NCI-H510A (cell line): ENCODE data around the gene TARBP1.
"Not testable (repeated sequence)": the region's sequence is repeated elsewhere in the genome, so short reads cannot be mapped to it uniquely, and the experiment has no call there.

Source experiments
- DNase-seq: peaks from one replicate; lab custom pipeline; 2025; lab: John Stamatoyannopoulos, UW

The TARBP1 gene

DNA sequence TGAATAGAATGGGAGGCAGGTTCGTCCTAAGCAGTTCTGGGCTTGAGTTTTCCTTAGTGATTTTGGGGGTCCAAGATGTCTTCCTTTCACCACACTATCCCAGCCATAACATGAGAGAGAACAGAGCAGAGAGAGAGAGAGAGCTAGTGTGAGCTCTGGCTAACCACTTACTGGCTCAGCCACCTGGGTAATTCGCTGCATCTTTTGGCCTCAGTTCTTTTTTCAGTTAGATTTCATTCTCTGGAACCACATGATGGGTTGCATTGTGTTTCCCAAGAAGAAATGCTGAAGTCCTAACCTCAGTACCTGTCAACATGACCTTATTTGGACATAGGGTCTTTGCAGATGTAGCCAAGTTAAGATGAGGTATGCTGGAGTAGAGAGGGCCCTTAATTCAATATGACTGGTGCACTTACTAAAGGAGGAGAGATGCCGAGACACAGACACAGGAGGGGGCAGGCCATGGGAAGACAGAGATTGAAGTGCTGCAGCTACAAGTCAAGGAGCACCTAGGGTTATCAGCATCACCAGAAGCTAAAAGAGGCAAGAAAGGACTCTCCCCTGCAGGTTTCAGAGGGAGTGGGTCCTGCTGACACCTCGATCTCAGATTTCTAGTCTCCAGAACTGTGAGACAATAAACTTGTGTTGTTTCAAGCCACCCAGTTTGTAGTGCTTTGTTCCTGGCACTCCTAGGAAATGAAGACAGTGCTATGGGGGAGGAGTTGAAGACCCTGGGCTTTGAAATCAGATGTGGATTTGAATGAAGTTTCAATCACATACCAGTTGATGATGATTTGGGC is 26.2 kb upstream of the TARBP1 start:
- DNase-seq, result no peak

DNA sequence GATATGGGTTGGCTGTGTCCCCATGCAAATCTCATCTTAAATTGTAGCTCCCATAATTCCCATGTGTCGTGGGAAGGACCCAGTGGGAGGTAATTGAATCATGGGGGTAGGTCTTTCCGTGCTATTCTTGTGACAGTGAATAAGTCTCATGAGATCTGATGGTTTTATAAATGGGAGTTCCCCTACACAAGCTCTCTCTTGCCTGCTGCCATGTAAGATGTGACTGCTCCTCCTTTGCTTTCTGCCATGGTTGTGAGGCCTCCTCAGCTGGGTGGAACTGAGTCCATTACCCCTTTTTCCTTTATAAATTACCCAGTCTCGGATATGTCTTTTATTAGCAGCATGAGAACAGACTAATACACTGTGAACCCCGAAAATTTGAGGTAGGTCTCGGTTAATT is 25.3 kb upstream of the TARBP1 start:
- not testable (repeated sequence) for DNase-seq

DNA sequence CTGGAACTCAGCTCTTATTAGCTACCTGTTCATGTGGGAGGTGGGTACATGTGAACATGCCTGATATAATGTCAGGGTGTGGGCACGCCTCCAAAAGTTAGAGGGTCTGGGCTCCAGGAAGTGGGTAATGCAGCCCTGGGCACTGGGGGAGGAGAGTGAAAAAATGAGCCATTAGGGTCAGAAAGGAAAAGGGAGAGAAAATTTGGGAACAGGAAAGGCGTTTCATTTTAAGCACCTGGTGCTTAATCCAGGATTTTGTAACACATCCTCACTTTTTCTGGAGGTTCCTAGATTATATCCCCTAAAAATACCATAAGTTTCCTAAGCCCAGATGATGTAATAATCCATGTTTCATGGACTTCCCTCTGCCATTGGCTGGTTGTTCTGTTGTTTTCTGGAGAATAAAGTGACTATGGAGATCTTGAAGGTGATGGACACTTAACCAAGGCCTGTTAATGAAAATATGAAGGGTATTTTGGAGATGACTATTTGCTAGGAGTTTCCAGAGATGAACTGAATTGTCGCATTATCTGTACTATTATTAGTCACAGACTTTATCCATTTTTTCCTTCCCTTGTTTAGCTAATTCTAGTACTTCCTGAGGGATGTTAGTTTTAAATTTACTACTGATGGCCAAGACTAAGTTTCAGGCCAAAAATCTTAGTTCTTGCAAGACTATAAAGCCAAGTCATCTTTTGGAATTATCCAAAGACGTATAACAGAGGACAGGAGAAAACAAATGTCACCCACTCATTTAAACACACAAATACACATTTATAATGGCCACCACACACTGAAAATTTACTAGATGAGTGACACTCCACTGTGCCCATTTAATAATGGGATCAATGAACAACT is 24.4 kb upstream of the TARBP1 start:
- no peak for DNase-seq

DNA sequence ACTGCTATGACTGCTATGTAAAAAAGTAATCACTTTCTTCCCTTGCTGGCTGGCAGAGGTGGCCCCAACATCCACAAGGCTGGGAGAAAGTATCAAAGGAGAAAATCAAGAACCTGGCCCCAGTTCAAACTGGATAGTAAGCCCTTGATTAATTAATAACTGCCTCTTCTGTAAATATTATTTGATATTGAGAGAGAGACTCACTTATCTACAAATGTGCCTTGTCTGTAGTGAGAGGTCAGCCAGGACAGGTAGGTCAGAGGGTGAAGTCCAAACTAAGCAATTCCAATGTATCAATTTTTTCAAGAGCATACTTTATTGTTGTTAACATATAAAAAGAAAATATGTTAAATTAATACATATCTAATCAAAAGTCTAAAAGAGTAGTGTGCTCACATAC is 23.8 kb upstream of the TARBP1 start:
- no peak for DNase-seq

DNA sequence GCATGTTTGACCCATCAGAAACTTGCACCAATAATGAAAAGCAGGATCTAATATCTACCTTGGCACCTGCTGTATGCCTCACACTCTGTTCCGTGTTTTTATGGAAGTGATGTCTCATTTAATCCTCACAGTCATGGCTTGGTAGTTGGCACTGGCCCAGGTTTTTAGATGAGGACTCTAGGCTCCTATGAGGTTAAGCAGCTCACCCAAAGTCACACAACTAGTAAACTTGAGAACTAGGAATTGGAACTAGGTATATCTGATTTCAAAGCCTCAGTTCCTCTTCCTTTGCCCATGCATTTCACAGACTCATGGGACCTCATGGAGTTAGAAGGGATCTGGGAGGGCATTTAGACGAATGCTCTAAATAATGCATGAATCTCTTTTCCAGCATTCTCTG is 21.3 kb upstream of the TARBP1 start:
- no peak for DNase-seq

DNA sequence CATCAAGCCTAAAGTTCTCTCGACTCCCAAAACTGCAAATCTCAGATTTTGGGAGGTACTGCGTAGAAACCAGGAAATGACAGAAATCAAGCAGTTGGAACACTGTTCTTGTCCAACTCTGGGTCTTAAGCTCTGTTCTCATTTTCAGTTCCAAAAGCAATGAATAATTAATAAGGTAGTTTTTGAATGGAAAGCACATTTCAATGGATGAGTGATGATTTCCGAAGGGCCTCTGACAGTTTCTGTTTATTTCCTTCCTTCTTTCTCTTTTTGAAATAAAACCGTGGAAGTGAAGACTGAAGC is 20.9 kb upstream of the TARBP1 start:
- DNase-seq, result no peak

DNA sequence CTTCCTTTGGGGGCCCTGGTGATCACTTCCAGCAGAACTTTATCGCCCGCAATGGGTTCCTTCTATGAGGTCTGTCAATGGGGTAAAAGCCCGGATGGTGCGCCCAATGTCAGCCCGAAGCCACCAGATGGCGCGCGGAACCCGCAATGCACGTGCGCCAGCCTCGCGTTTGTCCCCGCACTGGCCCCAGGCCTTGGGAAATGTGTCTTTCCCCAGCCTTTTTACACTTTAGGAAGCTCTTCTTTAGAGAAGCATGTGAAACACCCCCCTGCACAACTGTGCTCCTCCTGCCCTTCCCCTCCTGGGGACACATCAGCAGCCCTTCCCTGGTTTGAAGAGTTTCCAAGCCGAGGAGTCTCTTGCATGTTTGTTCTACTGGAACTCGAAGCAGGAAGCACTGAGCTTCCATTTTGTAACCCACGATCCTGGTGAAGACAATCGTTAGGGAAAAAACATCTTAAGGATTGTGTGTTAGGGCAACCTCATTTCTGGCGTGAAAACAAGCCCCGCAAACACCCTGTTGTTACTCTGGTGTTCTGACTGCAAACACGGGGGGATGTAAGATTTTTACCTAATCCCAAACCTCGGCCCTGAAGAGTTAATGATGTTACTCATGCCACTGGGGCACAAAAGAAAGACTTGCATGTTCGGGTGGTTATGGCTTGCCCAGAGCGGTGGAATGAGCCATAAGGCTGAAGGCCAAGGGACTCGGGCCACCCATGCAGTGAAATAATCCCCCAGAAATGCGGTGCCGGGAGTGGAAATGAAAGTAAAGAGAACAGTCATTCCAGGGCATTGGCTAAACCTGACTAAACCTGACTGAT is 20.4 kb upstream of the TARBP1 start:
- peak; percentile 74 for DNase-seq

DNA sequence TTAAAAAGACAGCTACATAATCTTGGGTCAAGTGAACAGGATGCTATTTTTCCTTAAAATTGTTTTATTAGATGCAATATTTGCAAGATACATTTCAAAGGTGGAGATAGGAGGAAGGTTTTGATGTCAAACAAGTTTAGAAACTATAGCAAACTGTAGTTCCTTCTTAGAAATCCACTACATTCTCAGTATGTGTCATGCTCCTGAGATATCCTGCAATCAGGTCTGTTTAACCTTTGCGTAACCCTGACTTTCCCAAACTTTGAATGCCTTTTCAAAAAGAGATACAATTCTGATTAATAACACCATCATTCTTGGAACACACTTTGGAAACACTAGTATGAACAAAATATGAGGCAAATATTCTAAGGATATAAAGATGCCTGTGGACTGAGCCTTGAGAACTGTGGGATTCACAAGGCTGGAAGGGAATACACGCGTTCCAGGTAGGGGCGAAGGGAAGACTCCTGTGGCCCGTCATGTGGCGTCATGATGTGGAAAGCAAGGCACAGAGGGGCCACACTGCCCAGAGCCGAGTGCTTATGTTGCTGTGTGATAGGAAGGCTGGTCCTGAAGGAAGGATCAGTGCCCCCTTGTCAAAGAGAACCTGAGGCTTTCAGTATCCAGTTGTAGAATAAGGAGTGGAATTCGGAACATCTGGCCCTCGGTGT is 19.6 kb upstream of the TARBP1 start:
- no peak for DNase-seq

DNA sequence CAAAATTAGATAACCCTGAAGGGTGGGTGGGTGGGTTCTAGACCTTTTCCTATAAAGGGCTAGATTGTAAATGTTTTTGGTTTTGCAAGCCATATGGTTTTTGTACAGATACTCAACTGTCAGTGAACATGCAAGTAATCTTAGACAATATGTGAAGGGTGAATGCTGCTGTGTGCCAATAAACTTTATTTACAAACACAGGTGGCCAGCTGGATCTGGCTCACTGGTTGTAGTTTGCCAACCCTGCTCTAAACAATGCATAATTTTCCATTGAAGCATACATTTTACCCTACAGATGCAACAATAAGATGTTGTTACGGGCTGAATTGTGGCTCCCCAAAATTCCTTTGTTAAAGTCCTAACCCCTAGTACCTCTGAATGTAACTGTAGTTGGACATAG is 18.6 kb upstream of the TARBP1 start:
- no peak for DNase-seq

DNA sequence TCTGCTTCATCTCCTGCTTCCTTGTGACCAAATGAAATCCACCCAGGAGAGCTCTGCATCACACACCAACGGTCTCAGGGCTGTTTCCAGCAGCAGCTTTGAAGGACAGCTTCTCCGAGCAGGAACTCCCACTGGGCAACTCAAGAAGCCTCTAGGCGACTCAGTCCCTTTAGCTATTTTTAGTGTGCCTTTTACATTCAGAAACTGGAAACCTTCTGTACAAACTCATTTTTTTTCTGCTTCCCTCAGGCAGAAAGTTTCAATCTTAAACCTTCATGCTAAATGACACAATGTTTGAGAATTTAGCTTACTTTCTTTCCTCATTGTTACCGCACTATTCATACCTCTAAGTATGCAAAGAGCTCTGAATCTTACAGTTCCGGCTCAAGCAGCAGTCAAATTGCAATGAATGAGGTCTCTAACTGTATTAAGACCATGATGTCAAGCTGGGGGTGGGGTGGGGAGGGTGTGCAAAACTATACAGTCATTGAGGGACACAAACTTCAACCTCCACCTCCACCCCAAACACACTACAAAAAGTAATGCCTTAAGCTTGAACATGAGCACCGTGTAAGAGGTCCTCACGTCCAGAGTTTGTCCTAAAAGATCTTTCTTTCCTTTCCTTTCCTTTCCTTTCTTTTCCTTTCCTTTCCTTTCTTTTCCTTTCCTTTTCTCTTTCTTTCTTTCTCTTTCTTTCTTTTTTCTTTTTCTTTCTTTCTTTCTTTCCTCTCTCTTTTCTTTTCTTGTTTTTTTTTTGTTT is 16.4 kb upstream of the TARBP1 start:
- DNase-seq, result no peak

DNA sequence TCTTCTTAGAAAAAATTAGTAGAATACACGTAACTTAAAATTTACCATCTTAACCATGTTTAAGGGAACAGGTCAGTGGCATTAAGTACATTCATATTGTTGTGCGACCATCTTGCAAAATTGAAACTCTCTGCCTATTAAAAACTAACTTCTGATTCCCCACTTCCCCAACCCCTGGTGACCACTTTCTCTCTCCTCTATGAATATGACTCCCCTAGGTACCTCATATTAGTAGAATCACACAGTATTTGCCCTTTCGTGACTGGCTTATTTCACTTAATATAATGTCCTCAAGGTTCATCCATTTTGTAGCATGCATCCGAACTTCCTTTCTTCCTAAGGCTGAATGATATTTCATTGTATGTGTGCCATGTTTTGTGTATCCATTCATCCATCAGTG is 15.1 kb upstream of the TARBP1 start:
- DNase-seq, result no peak

DNA sequence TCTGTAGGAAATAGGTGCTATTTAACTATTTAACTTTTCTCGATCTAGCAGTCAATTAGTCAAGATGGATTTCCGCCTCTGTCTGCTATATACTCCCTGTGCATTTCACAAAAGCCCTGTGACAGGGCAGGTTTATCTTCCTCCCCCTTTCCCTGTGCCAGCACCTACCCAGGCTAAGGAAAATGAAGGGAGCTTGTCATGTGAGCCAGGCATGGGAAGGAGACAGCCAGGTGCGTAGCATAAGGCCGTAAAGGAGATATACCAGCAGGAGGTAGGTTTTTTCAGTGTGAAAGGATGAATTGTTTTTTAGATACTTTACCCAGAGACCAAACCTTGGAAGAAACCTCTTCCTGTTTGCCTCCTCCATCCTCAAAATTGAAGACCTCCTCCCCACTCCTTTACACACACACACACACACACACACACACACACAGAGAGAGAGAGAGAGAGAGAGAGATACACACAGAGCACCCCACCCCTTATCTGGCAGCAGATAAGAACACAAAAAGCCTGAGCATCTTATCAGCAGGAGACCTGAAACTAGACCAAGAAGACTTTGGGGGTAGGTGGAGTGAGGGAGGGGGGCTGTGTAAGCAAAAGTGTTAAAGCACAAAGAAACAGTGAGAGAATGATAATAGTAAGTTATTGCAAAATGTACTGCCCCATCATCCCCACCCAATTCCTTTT is 12.0 kb upstream of the TARBP1 start:
- DNase-seq, result no peak

DNA sequence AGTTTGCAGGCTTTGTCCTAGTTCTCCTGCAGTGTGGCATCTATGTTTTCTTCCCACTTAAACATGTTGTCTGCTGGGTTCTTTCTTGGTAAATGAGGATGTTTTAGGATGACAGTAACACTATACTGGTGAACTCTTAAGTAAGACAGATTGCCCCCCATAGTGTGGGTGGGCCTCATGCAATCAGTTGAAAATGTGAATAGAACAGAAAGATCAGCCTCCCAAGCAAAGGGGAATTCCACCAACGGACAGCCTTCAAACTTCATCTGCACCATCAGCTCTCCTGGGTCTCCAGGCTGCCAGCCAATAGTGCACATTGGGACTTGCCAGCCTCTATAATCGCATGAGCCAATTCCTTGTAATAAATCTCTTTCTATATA is 10.7 kb upstream of the TARBP1 start:
- no peak for DNase-seq

DNA sequence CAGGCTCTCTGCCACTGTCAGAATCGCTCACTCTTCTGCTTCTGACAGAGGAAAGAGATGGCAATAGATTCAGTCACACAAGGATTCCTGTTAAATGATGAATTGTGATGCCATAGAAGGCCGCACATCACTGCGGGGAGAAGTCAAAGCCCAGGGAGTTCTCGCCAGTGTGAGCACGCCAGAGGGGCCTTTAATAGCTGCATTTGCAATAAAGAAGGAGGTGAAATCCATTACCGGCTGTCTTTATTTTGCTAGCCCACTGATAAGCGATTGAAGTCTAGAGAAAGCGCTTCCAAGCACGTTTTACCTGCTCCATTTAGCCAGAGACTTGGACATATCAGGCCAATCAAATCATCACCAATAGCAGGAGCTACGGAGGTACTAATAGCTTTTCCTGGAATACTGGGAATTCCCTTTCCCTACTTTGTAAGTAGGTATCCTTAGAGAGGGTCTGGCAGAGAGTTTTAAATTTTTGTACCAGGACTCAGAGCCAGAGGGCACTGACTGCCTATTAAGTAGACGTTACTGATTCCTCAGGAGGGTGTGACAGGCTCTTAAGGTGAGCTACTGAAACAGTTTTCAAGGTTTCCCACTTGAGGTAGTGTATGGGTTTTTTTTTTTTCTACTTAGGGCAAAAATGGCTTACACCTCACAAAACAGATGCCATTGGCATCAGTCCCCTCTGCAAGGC is 10.2 kb upstream of the TARBP1 start:
- DNase-seq, result no peak

DNA sequence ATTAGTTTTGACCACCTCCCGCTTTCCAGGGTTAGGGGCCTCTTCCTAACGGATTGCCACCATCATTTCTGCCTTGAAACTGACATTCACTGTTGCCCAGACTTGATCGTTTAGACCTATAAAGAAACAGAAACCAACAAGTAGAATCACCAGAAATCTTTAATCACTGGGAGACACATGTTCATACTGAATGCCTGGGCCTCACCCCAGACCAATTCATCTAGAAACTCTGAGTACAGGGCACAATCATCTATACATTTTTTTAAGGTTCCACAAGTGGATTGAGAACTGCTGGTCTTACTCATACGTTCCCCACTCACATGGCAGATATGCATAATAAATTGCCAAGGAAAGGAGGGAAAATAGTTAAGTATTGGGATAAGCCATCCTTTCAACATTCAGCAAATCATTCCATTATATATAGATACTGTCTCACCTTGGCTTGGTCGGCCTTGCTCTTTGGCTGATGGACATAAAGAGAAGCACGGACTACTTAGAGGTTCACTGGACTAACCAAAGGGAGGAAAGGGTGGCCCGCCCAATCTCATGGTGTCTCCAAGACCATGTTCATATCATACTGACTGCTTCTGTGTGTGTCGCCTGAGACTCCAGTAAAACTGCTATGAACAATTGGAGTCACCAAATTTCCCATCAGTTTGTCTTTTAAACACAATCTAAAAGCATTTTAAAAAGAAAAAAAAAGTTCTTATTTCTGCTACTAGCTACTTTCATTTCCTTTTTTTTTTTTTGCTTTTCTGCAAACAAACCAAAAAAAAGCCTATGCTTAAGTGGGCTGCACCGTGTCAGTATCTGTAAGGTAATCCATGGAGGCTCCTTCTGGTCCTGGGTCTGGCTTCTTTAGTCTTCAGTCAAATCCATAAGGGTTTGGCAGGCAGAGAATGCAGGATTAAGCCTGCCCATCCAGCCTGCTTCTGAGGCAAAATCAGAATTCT is 9.4 kb upstream of the TARBP1 start:
- DNase-seq, result no peak

DNA sequence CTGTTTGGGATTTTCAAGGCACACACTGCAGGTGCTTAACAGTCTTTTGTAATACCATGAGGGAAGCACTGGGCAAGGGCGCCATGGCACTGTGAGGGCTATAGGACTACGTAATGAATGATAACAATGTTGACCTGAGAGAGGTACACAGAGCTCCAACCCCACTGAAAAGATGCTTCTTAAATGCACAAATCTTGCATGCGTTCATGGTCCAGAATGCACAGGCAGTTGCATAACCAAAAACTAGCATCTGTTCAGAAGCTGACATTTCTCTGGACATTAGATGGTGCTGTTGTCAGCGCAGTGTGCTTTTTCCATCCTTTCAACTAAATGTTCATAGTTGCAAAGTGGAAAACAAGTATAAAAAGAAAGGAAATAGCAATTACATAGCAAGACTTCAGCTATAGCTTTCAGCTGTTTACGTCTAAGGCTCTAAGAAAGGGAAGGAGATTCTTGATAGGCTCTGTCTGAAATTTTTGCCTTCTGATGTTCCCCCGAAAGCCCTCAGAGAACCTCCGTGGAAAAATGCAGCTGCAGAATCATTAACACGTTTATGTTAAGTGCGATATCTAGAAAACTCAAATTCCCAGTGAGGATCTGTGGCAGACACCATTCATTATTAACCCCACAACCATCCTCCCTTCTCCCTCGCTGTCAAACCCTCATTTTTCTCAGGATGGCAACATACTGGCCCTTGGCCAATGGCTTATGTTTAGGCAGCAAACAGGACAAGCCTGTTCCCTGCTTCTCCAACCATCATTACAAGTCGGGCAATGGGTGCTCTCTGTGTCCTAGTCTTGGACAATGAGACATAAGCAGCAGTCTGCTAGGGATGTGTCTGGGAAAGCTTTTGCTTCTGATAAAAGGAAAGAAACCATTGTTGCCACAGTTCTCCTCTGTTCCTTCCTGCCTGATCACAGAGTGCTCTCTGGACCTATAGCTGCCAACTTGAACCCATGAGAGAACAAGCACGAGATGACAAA is 8.2 kb upstream of the TARBP1 start:
- no peak for DNase-seq

DNA sequence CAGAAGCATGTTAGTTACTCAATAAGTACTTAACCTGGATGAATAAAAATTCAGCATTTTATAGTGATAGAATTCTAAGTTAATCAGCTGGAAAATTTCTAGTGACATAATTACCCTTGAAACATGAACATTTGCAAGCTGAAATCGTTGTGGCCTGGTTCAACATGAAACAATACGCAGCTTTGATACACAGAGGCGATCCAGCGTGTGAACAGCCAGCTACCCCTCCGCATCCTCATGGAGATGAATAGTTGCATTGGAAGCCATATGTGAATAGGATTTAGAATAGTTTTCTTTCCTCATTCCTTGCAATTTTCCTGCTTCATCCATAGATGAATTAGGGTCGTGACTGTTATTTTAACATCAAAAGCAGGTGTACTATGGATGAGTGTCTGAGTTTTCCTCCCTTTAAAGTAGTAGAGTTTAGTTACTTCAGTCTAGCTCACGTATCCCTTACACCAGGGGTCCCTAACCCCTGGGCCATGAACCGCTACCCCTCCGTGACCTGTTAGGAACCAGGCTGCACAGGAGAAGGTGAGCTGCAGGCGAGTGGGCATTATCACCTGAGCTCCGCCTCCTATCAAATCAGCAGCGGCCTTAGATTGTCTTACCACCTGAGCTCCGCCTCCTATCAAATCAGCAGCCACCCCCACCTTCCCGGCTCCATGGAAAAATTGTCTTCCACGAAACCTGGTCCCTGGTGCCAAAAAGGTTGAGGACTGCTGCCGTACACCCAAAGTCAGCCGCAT is 6.2 kb upstream of the TARBP1 start:
- DNase-seq, result no peak
